Hepatocyte (in vitro differentiated cells): ENCODE measurements around the gene MEX3A.

Experiments used
- EZH2phosphoT487 ChIP-seq: fragments of 200-600 bp; sonication (generic); IDR thresholded peaks from one replicate; pipeline ENCODE4 v1.6.1; 2018; ENCODE audit warnings: antibody characterized with exemption, mild to moderate bottlenecking, low read depth, moderate library complexity; ENCODE audit not compliant: unreplicated experiment, severe bottlenecking
- TF ChIP-seq, protein P1 (sequence below): fragments of 200-600 bp; sonication (generic); IDR thresholded peaks from 2 replicates; pipeline ENCODE4 v1.5.1; 2016; ENCODE audit warnings: antibody characterized with exemption, mild to moderate bottlenecking; ENCODE audit not compliant: poor library complexity

DNA sequence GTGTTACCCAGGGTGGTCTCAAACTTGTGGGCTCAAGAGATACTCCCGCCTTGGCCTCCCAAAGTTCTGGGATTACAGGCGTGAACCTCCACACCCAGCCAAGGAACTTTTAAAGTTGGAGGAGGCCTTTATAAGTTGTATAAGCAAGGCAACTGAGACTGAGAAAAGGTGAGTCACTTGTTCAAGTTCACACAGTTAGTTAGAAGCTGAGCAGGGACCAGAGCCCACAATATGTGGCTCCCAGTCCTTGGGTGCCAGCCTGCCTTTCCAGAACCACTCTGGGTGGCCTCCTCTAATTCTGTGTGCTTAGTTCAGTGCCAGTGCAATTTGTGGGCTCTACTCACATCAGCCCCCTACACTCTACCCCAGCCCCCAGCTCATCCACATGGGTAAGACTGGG lies 17.6 kb downstream of the MEX3A start:
- TF ChIP-seq, protein P1, sequence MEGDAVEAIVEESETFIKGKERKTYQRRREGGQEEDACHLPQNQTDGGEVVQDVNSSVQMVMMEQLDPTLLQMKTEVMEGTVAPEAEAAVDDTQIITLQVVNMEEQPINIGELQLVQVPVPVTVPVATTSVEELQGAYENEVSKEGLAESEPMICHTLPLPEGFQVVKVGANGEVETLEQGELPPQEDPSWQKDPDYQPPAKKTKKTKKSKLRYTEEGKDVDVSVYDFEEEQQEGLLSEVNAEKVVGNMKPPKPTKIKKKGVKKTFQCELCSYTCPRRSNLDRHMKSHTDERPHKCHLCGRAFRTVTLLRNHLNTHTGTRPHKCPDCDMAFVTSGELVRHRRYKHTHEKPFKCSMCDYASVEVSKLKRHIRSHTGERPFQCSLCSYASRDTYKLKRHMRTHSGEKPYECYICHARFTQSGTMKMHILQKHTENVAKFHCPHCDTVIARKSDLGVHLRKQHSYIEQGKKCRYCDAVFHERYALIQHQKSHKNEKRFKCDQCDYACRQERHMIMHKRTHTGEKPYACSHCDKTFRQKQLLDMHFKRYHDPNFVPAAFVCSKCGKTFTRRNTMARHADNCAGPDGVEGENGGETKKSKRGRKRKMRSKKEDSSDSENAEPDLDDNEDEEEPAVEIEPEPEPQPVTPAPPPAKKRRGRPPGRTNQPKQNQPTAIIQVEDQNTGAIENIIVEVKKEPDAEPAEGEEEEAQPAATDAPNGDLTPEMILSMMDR: no peak
- TF ChIP-seq EZH2phosphoT487: no peak
